Measurements from ENCODE around the gene ATF3.
"Not testable (repeated sequence)": the region's sequence is repeated elsewhere in the genome, so short reads cannot be mapped to it uniquely, and the experiment has no call there.

ATF3 gene

DNA sequence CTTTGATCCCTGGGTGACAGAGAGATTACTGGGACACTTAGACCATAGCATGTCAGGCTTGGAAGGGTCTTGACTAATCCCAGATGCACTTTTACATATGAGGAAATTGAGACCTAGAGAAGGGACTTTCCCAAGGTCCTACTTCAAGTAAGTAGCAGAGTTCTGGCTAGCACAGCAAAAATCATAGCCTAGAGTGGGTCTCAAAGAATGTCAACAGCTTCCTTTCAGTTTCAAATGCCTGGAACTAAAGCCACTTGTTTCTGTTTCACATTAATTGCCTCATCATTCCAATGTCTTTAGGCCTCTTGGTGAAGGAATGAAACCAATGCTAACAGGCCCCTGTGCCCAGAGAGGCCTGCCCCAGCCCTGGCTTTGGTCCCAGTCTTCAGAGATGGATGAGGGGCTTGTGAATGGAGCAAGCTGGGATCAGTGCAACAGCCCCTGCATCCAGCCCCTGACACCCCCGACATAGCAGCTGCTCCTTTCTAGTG is 26.6 kb downstream of the ATF3 start:
- no peaks in the 10 kb centered on the region for H3K9me2 ChIP-seq (ENCODE audit: low read depth, low read length)
- H3K27ac ChIP-seq (ENCODE audit: low read depth, low read length, poor library complexity, severe bottlenecking), result no peak overlapping the region
- H3K4me1 ChIP-seq (ENCODE audit: insufficient read depth, low read length, severe bottlenecking), result no peaks in the 10 kb centered on the region
- TF ChIP-seq, protein P1, sequence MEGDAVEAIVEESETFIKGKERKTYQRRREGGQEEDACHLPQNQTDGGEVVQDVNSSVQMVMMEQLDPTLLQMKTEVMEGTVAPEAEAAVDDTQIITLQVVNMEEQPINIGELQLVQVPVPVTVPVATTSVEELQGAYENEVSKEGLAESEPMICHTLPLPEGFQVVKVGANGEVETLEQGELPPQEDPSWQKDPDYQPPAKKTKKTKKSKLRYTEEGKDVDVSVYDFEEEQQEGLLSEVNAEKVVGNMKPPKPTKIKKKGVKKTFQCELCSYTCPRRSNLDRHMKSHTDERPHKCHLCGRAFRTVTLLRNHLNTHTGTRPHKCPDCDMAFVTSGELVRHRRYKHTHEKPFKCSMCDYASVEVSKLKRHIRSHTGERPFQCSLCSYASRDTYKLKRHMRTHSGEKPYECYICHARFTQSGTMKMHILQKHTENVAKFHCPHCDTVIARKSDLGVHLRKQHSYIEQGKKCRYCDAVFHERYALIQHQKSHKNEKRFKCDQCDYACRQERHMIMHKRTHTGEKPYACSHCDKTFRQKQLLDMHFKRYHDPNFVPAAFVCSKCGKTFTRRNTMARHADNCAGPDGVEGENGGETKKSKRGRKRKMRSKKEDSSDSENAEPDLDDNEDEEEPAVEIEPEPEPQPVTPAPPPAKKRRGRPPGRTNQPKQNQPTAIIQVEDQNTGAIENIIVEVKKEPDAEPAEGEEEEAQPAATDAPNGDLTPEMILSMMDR (IDR thresholded peaks at IDR 0.05; ENCODE audit: low read length), result no peak
- TF ChIP-seq EZH2 (IDR thresholded peaks at IDR 0.05; ENCODE audit: borderline replicate concordance, low read length), result no peak
- H3K4me3 ChIP-seq (ENCODE audit: low read depth, low read length, poor library complexity, severe bottlenecking), result no peak overlapping the region
- no peak overlapping the region for H3K4me2 ChIP-seq (ENCODE audit: low read length)
- H3K9ac ChIP-seq (ENCODE audit: low read length), result no peak overlapping the region
- H3K79me2 ChIP-seq (ENCODE audit: insufficient read depth, low read length), result no peaks in the 10 kb centered on the region
- no peaks in the 10 kb centered on the region for H3F3A ChIP-seq (ENCODE audit: insufficient read depth, low read length)
- H3K9me3 ChIP-seq (ENCODE audit: low read length), result no peaks in the 10 kb centered on the region
- no peaks in the 10 kb centered on the region for H4K20me1 ChIP-seq (ENCODE audit: insufficient read depth, low read length)
- H3K36me3 ChIP-seq (ENCODE audit: insufficient read depth, low read length), result no peaks in the 10 kb centered on the region
- H3K27me3 ChIP-seq (ENCODE audit: insufficient read depth, low read length), result peaks cover 4% of the 10 kb centered on the region; the same call in 1 of the 2 replicates
- no peak overlapping the region for H2AFZ ChIP-seq (ENCODE audit: low read length)

DNA sequence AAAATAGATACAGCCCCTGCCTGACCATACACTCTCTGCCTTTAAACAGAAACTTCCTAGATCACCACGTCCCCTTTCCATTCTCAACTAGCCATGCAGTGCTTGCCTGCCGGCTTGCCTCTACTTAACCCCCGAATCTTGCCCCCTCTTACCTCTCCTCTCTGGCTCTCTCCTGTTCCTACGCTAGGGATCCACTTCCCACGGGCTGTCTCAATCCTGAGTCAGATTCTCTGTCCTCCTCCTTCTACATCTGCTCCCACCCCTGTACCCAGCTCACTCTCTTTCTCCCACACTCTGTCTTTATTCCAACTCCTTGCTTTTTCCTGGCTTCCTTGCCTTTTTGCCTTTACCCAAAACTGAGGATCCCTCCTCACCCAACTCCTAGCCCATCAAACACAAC is 29.3 kb downstream of the ATF3 start:
- no peak overlapping the region for H3K9ac ChIP-seq (ENCODE audit: low read length)
- H3K9me2 ChIP-seq (ENCODE audit: low read depth, low read length), result no peaks in the 10 kb centered on the region
- no peak overlapping the region for H3K4me2 ChIP-seq (ENCODE audit: low read length)
- no peak overlapping the region for H3K4me3 ChIP-seq (ENCODE audit: low read depth, low read length, poor library complexity, severe bottlenecking)
- H3K4me1 ChIP-seq (ENCODE audit: insufficient read depth, low read length, severe bottlenecking), result no peaks in the 10 kb centered on the region
- H3K36me3 ChIP-seq (ENCODE audit: insufficient read depth, low read length), result no peaks in the 10 kb centered on the region
- no peak overlapping the region for H2AFZ ChIP-seq (ENCODE audit: low read length)
- no peak overlapping the region for H3K27ac ChIP-seq (ENCODE audit: low read depth, low read length, poor library complexity, severe bottlenecking)
- H3K79me2 ChIP-seq (ENCODE audit: insufficient read depth, low read length), result no peaks in the 10 kb centered on the region
- H4K20me1 ChIP-seq (ENCODE audit: insufficient read depth, low read length), result no peaks in the 10 kb centered on the region
- TF ChIP-seq, protein P1 (IDR thresholded peaks at IDR 0.05; ENCODE audit: low read length), result no peak
- no peak for TF ChIP-seq EZH2 (IDR thresholded peaks at IDR 0.05; ENCODE audit: borderline replicate concordance, low read length)
- no peaks in the 10 kb centered on the region for H3F3A ChIP-seq (ENCODE audit: insufficient read depth, low read length)
- peaks cover 4% of the 10 kb centered on the region; the same call in 1 of the 2 replicates for H3K27me3 ChIP-seq (ENCODE audit: insufficient read depth, low read length)
- no peaks in the 10 kb centered on the region for H3K9me3 ChIP-seq (ENCODE audit: low read length)

DNA sequence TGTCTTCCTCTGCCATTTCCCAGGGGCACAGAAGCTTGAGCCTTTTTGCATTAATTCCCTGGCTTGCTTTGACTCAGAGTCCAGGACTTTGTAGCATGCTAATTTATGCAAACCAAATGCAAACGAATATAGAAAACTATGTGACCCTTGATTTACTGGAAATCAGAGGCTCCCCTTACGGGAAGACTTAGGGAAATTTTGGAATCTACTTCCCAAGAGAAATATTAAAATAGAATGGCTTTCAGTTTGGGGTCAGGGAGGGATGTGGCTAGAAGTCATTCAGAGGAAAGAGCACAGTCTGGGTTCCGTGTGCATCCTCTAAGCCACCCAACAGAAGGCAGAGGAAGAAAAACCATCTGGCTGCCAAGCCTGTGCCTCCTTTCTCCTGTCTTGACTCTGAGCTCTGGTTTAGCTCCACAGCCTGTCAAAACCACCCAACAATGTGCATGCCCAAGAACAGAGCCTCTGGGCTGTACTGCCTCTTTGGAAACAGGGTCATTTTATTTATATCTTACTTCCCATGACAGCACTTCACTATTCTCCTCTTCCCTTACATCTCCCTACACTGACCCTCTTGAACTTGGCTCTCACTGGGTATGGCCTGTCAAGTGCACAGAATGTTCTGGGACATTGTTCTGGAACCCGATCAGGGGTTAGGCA is 30.1 kb downstream of the ATF3 start:
- Histone ChIP-seq H3K9ac (ENCODE audit: low read length) (no peak overlapping the region), H2AFZ (ENCODE audit: low read length) (no peak overlapping the region), H3K9me2 (ENCODE audit: low read depth, low read length) (no peaks in the 10 kb centered on the region), H3K79me2 (ENCODE audit: insufficient read depth, low read length) (no peaks in the 10 kb centered on the region), H3K27ac (ENCODE audit: low read depth, low read length, poor library complexity, severe bottlenecking) (no peak overlapping the region), H3K27me3 (ENCODE audit: insufficient read depth, low read length) (peaks cover 4% of the 10 kb centered on the region; the same call in 1 of the 2 replicates), H3K9me3 (ENCODE audit: low read length) (no peaks in the 10 kb centered on the region), H4K20me1 (ENCODE audit: insufficient read depth, low read length) (no peaks in the 10 kb centered on the region), H3K4me1 (ENCODE audit: insufficient read depth, low read length, severe bottlenecking) (no peaks in the 10 kb centered on the region), H3K4me2 (ENCODE audit: low read length) (no peak overlapping the region), H3K36me3 (ENCODE audit: insufficient read depth, low read length) (no peaks in the 10 kb centered on the region), H3F3A (ENCODE audit: insufficient read depth, low read length) (no peaks in the 10 kb centered on the region), H3K4me3 (ENCODE audit: low read depth, low read length, poor library complexity, severe bottlenecking) (no peak overlapping the region)
- TF ChIP-seq, protein P1 (IDR thresholded peaks at IDR 0.05; ENCODE audit: low read length), result no peak
- no peak for TF ChIP-seq EZH2 (IDR thresholded peaks at IDR 0.05; ENCODE audit: borderline replicate concordance, low read length)

DNA sequence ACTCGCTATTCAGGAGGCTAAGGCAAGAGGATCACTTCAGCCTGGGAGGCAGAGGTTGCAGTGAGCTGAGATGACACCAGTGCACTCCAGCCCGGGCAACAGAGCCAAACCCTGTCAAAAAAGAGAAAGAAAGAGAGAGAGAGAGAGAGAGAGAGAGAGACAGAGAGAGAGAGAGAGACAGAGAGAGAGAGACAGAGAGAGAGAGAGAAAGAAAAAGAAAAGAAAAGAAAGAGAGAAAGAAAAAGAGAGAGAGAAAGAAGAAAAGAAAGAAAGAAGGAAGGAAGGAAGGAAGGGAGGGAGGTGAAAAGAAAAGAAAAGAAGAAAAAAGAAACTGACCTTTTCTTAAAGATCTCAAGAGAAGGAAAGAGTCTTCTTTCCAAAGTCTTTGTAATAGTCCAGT is 31.0 kb downstream of the ATF3 start:
- H3K4me1 ChIP-seq (ENCODE audit: insufficient read depth, low read length, severe bottlenecking); H3K79me2 ChIP-seq (ENCODE audit: insufficient read depth, low read length): not testable (repeated sequence)

More for the DNA sequence above, 31.0 kb downstream of the ATF3 start:
- H3K4me3 ChIP-seq (ENCODE audit: low read depth, low read length, poor library complexity, severe bottlenecking); H4K20me1 ChIP-seq (ENCODE audit: insufficient read depth, low read length); H3K9ac ChIP-seq (ENCODE audit: low read length); H3K9me2 ChIP-seq (ENCODE audit: low read depth, low read length); H3K27me3 ChIP-seq (ENCODE audit: insufficient read depth, low read length); H3K27ac ChIP-seq (ENCODE audit: low read depth, low read length, poor library complexity, severe bottlenecking); H3K4me2 ChIP-seq (ENCODE audit: low read length); H3K36me3 ChIP-seq (ENCODE audit: insufficient read depth, low read length); H2AFZ ChIP-seq (ENCODE audit: low read length); H3F3A ChIP-seq (ENCODE audit: insufficient read depth, low read length); H3K9me3 ChIP-seq (ENCODE audit: low read length): not testable (repeated sequence)

Measured in OCI-LY1 (cell line).